Keratinocyte (primary cell): Measurements from ENCODE around the gene SCYGR2.

Experiments
- EZH2 ChIP-seq: IDR thresholded peaks from one replicate; pipeline ENCODE4 v1.6.1; 2012; ENCODE audit warnings: inconsistent platforms, mild to moderate bottlenecking, low read length, moderate library complexity
- TF ChIP-seq, protein P1 (sequence below), 3 experiments: IDR thresholded peaks in 1 of 3; conservative IDR thresholded peaks in 1 of 3; optimal IDR thresholded peaks in 1 of 3; 2 replicates in 2 of 3; 3 replicates in 1 of 3; pipeline versions ENCODE3 to v1.5.1; 2011; ENCODE audit warnings: low read length in 3 of 3, mild to moderate bottlenecking in 3 of 3, moderate library complexity in 2 of 3, control low read depth in 1 of 3, inconsistent platforms in 1 of 3; ENCODE audit not compliant: insufficient read depth in 2 of 3; ENCODE audit errors: extremely low read depth in 1 of 3

DNA sequence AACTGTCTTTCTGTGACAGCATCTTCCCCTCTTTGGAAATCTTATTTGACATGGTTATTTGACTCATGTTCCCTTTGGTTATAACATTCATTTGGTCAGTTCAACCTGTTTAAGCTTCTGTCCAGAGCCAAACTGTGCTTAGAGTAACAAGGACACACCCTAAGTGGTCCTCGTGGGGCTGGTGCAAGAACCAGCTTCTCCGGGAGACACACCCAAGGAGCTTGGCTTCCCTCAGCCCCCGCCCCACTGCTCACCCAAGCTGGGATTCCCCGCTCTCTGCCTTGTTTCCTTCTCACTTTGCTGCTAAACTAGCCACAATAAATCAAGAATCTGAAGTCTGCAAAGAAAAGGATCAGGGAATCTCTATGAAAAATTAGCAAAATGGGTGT lies 14.6 kb downstream of the SCYGR2 start:
- TF ChIP-seq, protein P1, sequence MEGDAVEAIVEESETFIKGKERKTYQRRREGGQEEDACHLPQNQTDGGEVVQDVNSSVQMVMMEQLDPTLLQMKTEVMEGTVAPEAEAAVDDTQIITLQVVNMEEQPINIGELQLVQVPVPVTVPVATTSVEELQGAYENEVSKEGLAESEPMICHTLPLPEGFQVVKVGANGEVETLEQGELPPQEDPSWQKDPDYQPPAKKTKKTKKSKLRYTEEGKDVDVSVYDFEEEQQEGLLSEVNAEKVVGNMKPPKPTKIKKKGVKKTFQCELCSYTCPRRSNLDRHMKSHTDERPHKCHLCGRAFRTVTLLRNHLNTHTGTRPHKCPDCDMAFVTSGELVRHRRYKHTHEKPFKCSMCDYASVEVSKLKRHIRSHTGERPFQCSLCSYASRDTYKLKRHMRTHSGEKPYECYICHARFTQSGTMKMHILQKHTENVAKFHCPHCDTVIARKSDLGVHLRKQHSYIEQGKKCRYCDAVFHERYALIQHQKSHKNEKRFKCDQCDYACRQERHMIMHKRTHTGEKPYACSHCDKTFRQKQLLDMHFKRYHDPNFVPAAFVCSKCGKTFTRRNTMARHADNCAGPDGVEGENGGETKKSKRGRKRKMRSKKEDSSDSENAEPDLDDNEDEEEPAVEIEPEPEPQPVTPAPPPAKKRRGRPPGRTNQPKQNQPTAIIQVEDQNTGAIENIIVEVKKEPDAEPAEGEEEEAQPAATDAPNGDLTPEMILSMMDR (optimal IDR thresholded peaks at IDR 0.05 in 1 of 3, IDR thresholded peaks at IDR 0.05 in 1 of 3, conservative IDR thresholded peaks at IDR 0.05 in 1 of 3; ENCODE audit: extremely low read depth in 1 of 3, insufficient read depth in 2 of 3, low read length in 3 of 3): no peak
- TF ChIP-seq EZH2: no peak
